OCI-LY7 (cell line): ENCODE measurements around the gene WWOX.

Source experiments
- EZH2phosphoT487 ChIP-seq: fragments of 200-600 bp; sonication (generic); IDR thresholded peaks from 2 replicates; pipeline ENCODE4 v1.6.1; 2018; ENCODE audit warnings: low read depth, borderline replicate concordance, mild to moderate bottlenecking, mixed run types, antibody characterized with exemption, low read length, moderate library complexity, mixed read lengths
- TF ChIP-seq, protein P1 (sequence below): fragments of 200-600 bp; sonication (generic); conservative IDR thresholded peaks from 2 replicates; pipeline ENCODE4 v1.5.1; 2014; ENCODE audit warnings: mild to moderate bottlenecking, antibody characterized with exemption, low read length, moderate library complexity, mixed read lengths

DNA sequence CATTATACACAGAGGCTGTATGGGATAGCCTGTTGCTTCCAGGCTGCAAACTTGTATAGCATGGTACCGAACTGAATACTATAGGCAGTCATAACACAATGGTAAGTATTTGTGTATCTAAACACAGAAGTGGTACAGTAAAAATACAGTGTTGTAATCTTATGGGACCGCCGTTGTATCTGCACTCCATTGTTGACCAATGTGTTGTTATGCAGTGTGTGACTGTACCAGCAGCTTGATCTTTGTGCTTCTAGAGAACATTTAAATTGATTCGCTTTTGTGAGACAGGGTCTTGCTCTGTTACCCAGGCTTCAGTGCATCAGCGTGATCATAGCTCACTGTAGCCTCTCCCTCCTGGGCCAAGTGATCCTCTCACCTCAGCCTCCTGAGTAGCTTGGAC is 31.5 kb downstream of the WWOX start:
- TF ChIP-seq, protein P1, sequence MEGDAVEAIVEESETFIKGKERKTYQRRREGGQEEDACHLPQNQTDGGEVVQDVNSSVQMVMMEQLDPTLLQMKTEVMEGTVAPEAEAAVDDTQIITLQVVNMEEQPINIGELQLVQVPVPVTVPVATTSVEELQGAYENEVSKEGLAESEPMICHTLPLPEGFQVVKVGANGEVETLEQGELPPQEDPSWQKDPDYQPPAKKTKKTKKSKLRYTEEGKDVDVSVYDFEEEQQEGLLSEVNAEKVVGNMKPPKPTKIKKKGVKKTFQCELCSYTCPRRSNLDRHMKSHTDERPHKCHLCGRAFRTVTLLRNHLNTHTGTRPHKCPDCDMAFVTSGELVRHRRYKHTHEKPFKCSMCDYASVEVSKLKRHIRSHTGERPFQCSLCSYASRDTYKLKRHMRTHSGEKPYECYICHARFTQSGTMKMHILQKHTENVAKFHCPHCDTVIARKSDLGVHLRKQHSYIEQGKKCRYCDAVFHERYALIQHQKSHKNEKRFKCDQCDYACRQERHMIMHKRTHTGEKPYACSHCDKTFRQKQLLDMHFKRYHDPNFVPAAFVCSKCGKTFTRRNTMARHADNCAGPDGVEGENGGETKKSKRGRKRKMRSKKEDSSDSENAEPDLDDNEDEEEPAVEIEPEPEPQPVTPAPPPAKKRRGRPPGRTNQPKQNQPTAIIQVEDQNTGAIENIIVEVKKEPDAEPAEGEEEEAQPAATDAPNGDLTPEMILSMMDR, result no peak
- TF ChIP-seq EZH2phosphoT487, result no peak
